ENCODE measurements around the gene ACOT11.
"Not testable (repeated sequence)": the region's sequence is repeated elsewhere in the genome, so short reads cannot be mapped to it uniquely, and the experiment has no call there.

The ACOT11 gene

GRCh38 chr1:54536656-54537055, 11.4 kb upstream of the ACOT11 start:
- H3K4me3 ChIP-seq (ENCODE audit: low read depth, low read length), result not testable (repeated sequence)

GRCh38 chr1:54537611-54538010, 10.4 kb upstream of the ACOT11 start:
- H3K4me3 ChIP-seq (ENCODE audit: low read depth, low read length), result no peak overlapping the region

- H3K4me3 ChIP-seq (ENCODE audit: low read depth, low read length), result no peak overlapping the region
Measured at GRCh38 chr1:54538538-54538937, 9.5 kb upstream of the ACOT11 start.

- no peak overlapping the region for H3K4me3 ChIP-seq (ENCODE audit: low read depth, low read length)
Measured at GRCh38 chr1:54540582-54541295, 7.3 kb upstream of the ACOT11 start.

- H3K4me3 ChIP-seq (ENCODE audit: low read depth, low read length), result peak overlapping the region; percentile 48
Measured at GRCh38 chr1:54542120-54542961, 5.7 kb upstream of the ACOT11 start.

- peak overlapping the region; percentile 48 for H3K4me3 ChIP-seq (ENCODE audit: low read depth, low read length)
Measured at GRCh38 chr1:54542962-54543539, 5.0 kb upstream of the ACOT11 start.

- H3K4me3 ChIP-seq (ENCODE audit: low read depth, low read length), result no peak overlapping the region
Measured at GRCh38 chr1:54543729-54544496, 4.1 kb upstream of the ACOT11 start.

- no peak overlapping the region for H3K4me3 ChIP-seq (ENCODE audit: low read depth, low read length)
Measured at GRCh38 chr1:54545916-54546635, 2.0 kb upstream of the ACOT11 start.

GRCh38 chr1:54546651-54547401, 1.2 kb upstream of the ACOT11 start:
- no peak overlapping the region for H3K4me3 ChIP-seq (ENCODE audit: low read depth, low read length)

GRCh38 chr1:54548389-54549044, 489 bp downstream of the ACOT11 start:
- no peak overlapping the region for H3K4me3 ChIP-seq (ENCODE audit: low read depth, low read length)

GRCh38 chr1:54549181-54549924, 1.3 kb downstream of the ACOT11 start:
- no peak overlapping the region for H3K4me3 ChIP-seq (ENCODE audit: low read depth, low read length)

- H3K4me3 ChIP-seq (ENCODE audit: low read depth, low read length), result no peak overlapping the region
Measured at GRCh38 chr1:54551891-54552290, 3.9 kb downstream of the ACOT11 start.

- H3K4me3 ChIP-seq (ENCODE audit: low read depth, low read length), result no peak overlapping the region
Measured at GRCh38 chr1:54553602-54554313, 5.7 kb downstream of the ACOT11 start.

- no peak overlapping the region for H3K4me3 ChIP-seq (ENCODE audit: low read depth, low read length)
Measured at GRCh38 chr1:54556110-54556509, 8.1 kb downstream of the ACOT11 start.

- no peak overlapping the region for H3K4me3 ChIP-seq (ENCODE audit: low read depth, low read length)
Measured at GRCh38 chr1:54557671-54558355, 9.8 kb downstream of the ACOT11 start.

- no peak overlapping the region for H3K4me3 ChIP-seq (ENCODE audit: low read depth, low read length)
Measured at GRCh38 chr1:54558434-54559030, 10.5 kb downstream of the ACOT11 start.

GRCh38 chr1:54559111-54559548, 11.1 kb downstream of the ACOT11 start:
- no peak overlapping the region for H3K4me3 ChIP-seq (ENCODE audit: low read depth, low read length)
